ENCODE measurements around the gene ABTB1.

- TF ChIP-seq TAF1 (IDR thresholded peaks at IDR 0.05; ENCODE audit: low read depth) (no peak), EZH2 (IDR thresholded peaks at IDR 0.05; ENCODE audit: borderline replicate concordance, insufficient read depth, low read length, poor library complexity, severe bottlenecking) (no peak), CTCF (IDR thresholded peaks at IDR 0.05; ENCODE audit: poor library complexity, severe bottlenecking) (no peak), SMC3 (conservative IDR thresholded peaks at IDR 0.05; ENCODE audit: poor library complexity) (no peak), RAD21 (conservative IDR thresholded peaks at IDR 0.05) (no peak)
- TF ChIP-seq, protein P1, sequence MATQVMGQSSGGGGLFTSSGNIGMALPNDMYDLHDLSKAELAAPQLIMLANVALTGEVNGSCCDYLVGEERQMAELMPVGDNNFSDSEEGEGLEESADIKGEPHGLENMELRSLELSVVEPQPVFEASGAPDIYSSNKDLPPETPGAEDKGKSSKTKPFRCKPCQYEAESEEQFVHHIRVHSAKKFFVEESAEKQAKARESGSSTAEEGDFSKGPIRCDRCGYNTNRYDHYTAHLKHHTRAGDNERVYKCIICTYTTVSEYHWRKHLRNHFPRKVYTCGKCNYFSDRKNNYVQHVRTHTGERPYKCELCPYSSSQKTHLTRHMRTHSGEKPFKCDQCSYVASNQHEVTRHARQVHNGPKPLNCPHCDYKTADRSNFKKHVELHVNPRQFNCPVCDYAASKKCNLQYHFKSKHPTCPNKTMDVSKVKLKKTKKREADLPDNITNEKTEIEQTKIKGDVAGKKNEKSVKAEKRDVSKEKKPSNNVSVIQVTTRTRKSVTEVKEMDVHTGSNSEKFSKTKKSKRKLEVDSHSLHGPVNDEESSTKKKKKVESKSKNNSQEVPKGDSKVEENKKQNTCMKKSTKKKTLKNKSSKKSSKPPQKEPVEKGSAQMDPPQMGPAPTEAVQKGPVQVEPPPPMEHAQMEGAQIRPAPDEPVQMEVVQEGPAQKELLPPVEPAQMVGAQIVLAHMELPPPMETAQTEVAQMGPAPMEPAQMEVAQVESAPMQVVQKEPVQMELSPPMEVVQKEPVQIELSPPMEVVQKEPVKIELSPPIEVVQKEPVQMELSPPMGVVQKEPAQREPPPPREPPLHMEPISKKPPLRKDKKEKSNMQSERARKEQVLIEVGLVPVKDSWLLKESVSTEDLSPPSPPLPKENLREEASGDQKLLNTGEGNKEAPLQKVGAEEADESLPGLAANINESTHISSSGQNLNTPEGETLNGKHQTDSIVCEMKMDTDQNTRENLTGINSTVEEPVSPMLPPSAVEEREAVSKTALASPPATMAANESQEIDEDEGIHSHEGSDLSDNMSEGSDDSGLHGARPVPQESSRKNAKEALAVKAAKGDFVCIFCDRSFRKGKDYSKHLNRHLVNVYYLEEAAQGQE (IDR thresholded peaks at IDR 0.05; ENCODE audit: borderline replicate concordance), result no peak
Measured at GRCh38 chr3:127694467-127695215, 21.9 kb downstream of the ABTB1 start.
